IMR-90 (cell line): ENCODE results near the gene NCKAP5. TPM values are rescaled to one million over a fixed set of nuclear protein-coding genes. Genes with fewer than 3 reads are reported as not detected.

Experiments
- ATAC-seq: fragments of 200-7000 bp; cut with Tn5 transposase; 2 replicates; pipeline ENCODE4 v1.9.1; 2020; ENCODE audit warnings: low read depth, mild to moderate bottlenecking, moderate library complexity
- BruUV-seq: library from RNA; stranded (reverse); fragments of 400-500 nt; replicated peaks from 2 replicates; lab custom pipeline; 2021; lab: Mats Ljungman, UMichigan
- CTCF ChIA-PET: fragments of 300-600 bp; formaldehyde crosslinking; extraction: SDS; loops from one replicate; lab custom pipeline; 2021; ENCODE audit warnings: antibody characterized with exemption; lab: Yijun Ruan, JAX
- POLR2A ChIA-PET: fragments of 300-600 bp; sonication (Branson Sonifier 250); formaldehyde crosslinking; loops from one replicate; lab custom pipeline; 2022; ENCODE audit warnings: antibody characterized with exemption; ENCODE audit not compliant: unreplicated experiment; lab: Charles Lee
- DNase-seq: peaks from one replicate; pipeline ENCODE4 v3.0.0; 2013
- H2AFZ ChIP-seq: replicated peaks from 2 replicates; pipeline ENCODE3; 2013; ENCODE audit warnings: low read length, mild to moderate bottlenecking; ENCODE audit not compliant: poor library complexity
- H2AK5ac ChIP-seq: 2 replicates; pipeline ENCODE4 v1.6.1; 2013; ENCODE audit warnings: low read depth, low read length, inconsistent platforms
- H2AK9ac ChIP-seq: replicated peaks from 2 replicates; pipeline ENCODE3; 2013; ENCODE audit warnings: mild to moderate bottlenecking, low read depth, low read length, moderate library complexity; ENCODE audit not compliant: poor library complexity
- H2BK120ac ChIP-seq: 2 replicates; pipeline ENCODE4 v1.6.1; 2013; ENCODE audit warnings: low read depth, low read length, inconsistent platforms
- H2BK15ac ChIP-seq: 3 replicates; pipeline ENCODE4 v1.6.1; 2013; ENCODE audit warnings: low read depth, low read length, inconsistent platforms
- H2BK20ac ChIP-seq: 2 replicates; pipeline ENCODE4 v1.6.1; 2013; ENCODE audit warnings: low read depth, mild to moderate bottlenecking, inconsistent platforms, low read length, moderate library complexity
- H2BK5ac ChIP-seq: 2 replicates; pipeline ENCODE4 v1.6.1; 2013; ENCODE audit warnings: mild to moderate bottlenecking, low read depth, low read length, inconsistent platforms; ENCODE audit not compliant: poor library complexity, severe bottlenecking
- H3K14ac ChIP-seq: replicated peaks from 2 replicates; pipeline ENCODE4 v1.6.1; 2013; ENCODE audit warnings: low read depth, low read length, inconsistent platforms
- H3K18ac ChIP-seq: 2 replicates; pipeline ENCODE4 v1.6.1; 2013; ENCODE audit warnings: low read depth, low read length, control low read depth
- H3K23ac ChIP-seq: 2 replicates; pipeline ENCODE4 v1.6.1; 2013; ENCODE audit warnings: low read depth, low read length, inconsistent platforms
- H3K27ac ChIP-seq: 2 replicates; pipeline ENCODE4 v1.5.1; 2013; ENCODE audit warnings: mild to moderate bottlenecking, control low read depth, low read length; ENCODE audit not compliant: insufficient read depth
- H3K27me3 ChIP-seq: 2 replicates; pipeline ENCODE4 v1.6.1; 2013; ENCODE audit warnings: low read length; ENCODE audit not compliant: control insufficient read depth, insufficient read depth
- H3K36me3 ChIP-seq: 2 replicates; pipeline ENCODE4 v1.6.1; 2013; ENCODE audit warnings: low read length, mixed read lengths; ENCODE audit not compliant: control insufficient read depth, insufficient read depth
- H3K4ac ChIP-seq: 2 replicates; pipeline ENCODE4 v1.6.1; 2013; ENCODE audit warnings: low read depth, low read length, inconsistent platforms
- H3K4me1 ChIP-seq: 2 replicates; pipeline ENCODE4 v1.6.1; 2013; ENCODE audit warnings: low read length, mixed read lengths; ENCODE audit not compliant: control insufficient read depth, insufficient read depth
- H3K4me2 ChIP-seq: 2 replicates; pipeline ENCODE4 v1.6.1; 2013; ENCODE audit warnings: low read depth, mild to moderate bottlenecking, control low read depth, low read length, moderate library complexity
- H3K4me3 ChIP-seq: 2 replicates; pipeline ENCODE4 v1.5.1; 2013; ENCODE audit warnings: low read depth, mild to moderate bottlenecking, control low read depth, low read length, moderate library complexity; ENCODE audit not compliant: insufficient read depth
- H3K56ac ChIP-seq: 2 replicates; pipeline ENCODE4 v1.6.1; 2013; ENCODE audit warnings: low read length, inconsistent platforms; ENCODE audit not compliant: insufficient read depth; ENCODE audit errors: extremely low read depth
- H3K79me1 ChIP-seq, 2 experiments: 2 replicates each; pipeline ENCODE4 v1.6.1; 2013; ENCODE audit warnings: low read length in 2 of 2, inconsistent platforms in 1 of 2, low read depth in 1 of 2
- H3K9ac ChIP-seq: 2 replicates; pipeline ENCODE4 v1.6.1; 2013; ENCODE audit warnings: low read depth, low read length, control low read depth
- H3K9me1 ChIP-seq: 2 replicates; pipeline ENCODE4 v1.6.1; 2013; ENCODE audit warnings: low read length, inconsistent platforms; ENCODE audit not compliant: insufficient read depth
- H3K9me3 ChIP-seq: 2 replicates; pipeline ENCODE4 v1.6.1; 2013; ENCODE audit warnings: low read length; ENCODE audit not compliant: control insufficient read depth, insufficient read depth
- H4K20me1 ChIP-seq: 2 replicates; pipeline ENCODE4 v1.6.1; 2013; ENCODE audit warnings: low read length, inconsistent platforms; ENCODE audit not compliant: insufficient read depth
- H4K5ac ChIP-seq: 2 replicates; pipeline ENCODE4 v1.6.1; 2013; ENCODE audit warnings: mild to moderate bottlenecking, low read depth, low read length, control low read depth
- H4K8ac ChIP-seq, 2 experiments: 2 replicates each; pipeline ENCODE4 v1.6.1; 2013; ENCODE audit warnings: low read depth in 2 of 2, low read length in 2 of 2, control low read depth in 1 of 2, inconsistent platforms in 1 of 2
- H4K91ac ChIP-seq: 2 replicates; pipeline ENCODE4 v1.6.1; 2013; ENCODE audit warnings: low read depth, low read length, inconsistent platforms; ENCODE audit not compliant: insufficient read depth
- MXI1 ChIP-seq: IDR thresholded peaks from 2 replicates; pipeline ENCODE4 v1.6.1; 2012; ENCODE audit warnings: low read depth, mild to moderate bottlenecking, low read length, moderate library complexity, borderline replicate concordance
- WGBS, 2 experiments: methylation state at CpG; one replicate each; pipeline versions ENCODE4 v1.1.5 to v1.1.7; 2013; ENCODE audit warnings: missing lambda C conversion rate in 2 of 2; ENCODE audit not compliant: insufficient read length in 1 of 2; ENCODE audit errors: extremely low coverage in 2 of 2; 5-methylcytosine and 5-hydroxymethylcytosine counted together
- dilution Hi-C: fragments of 300-500 bp; cut with HindIII; formaldehyde crosslinking; loops from one replicate; pipeline ENCODE4 v1.14.3; 2018; ENCODE audit warnings: low sequenced_read_pairs; ENCODE audit not compliant: unreplicated experiment
- in situ Hi-C: fragments of 300-500 bp; cut with MboI; formaldehyde crosslinking; loops from 3 replicates; pipeline ENCODE4 v1.14.3; 2019; ENCODE audit warnings: low sequenced_read_pairs, inconsistent platforms, mixed read lengths
- intact Hi-C: fragments of 100-400 bp; cut with micrococcal nuclease; formaldehyde crosslinking; loops from 2 replicates; pipeline ENCODE4 v1.10.0; 2022
- polyA plus RNA-seq, 3 experiments: library from polyadenylated mRNA; depleted of rRNA; stranded (reverse); fragments of >200 nt; gene quantifications; 2 replicates each; pipeline ENCODE4 v1.2.3, GENCODE V29; 2012; ENCODE audit warnings: low replicate concordance in 1 of 3
- total RNA-seq: library from RNA; depleted of rRNA; stranded (reverse); fragments of >200 nt; gene quantifications from 2 replicates; pipeline ENCODE4 v1.2.3, GENCODE V29; 2012

NCKAP5 gene
- total and polyA plus RNA-seq, 2 of the 4 experiments (the other 2 are of a cell fraction), result 2.7 to 3.9 TPM

DNA sequence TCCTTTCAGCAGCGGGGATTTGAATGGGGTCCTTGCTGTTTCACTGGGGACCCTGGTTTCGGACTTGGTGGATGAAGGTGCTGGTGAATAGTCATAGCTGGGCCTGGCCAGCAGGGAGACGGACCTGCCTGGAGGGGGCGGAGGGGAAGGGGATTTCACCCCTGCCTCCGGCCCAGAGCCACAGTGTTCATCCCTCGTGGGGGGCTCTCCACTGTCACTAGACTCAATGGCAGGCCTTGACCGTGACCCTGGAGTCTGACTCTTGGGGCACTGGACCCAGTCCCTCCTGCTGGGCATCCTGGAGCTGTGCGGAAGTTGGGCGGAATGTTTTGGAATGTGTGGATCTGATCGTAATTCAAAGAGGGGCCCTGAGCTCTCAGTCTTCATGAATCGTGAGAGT is 784.4 kb downstream of the NCKAP5 start:
- ChIA-PET CTCF (no interaction called here), POLR2A (no interaction called here)
- Histone ChIP-seq H2AK5ac (no peak overlapping the region), H2AFZ (no peak overlapping the region), H3K79me1 (no peaks in the 10 kb centered on the region), H3K4me1 (no peaks in the 10 kb centered on the region), H3K9ac (no peak overlapping the region), H3K18ac (no peak overlapping the region), H4K91ac (no peak overlapping the region), H3K56ac (no peak overlapping the region), H2BK120ac (no peak overlapping the region), H3K9me1 (no peaks in the 10 kb centered on the region; the same call in 1 of the 2 replicates), H3K36me3 (peaks cover 37% of the 10 kb centered on the region), H2BK20ac (no peak overlapping the region), H3K4ac (no peak overlapping the region), H2BK5ac (no peak overlapping the region), H2BK15ac (no peak overlapping the region), H3K23ac (no peak overlapping the region), H4K5ac (no peak overlapping the region), H3K9me3 (no peaks in the 10 kb centered on the region), H3K27ac (no peak overlapping the region), H3K4me2 (no peak overlapping the region), H3K4me3 (no peak overlapping the region), H2AK9ac (no peak overlapping the region), H4K8ac (no peak overlapping the region), H3K27me3 (no peaks in the 10 kb centered on the region), H4K20me1 (no peaks in the 10 kb centered on the region), H3K14ac (no peak overlapping the region)
- ATAC-seq (no peak), DNase-seq (no peak)
- 83% methylated on average over 2 of the region's 11 CpGs; no CpG with 5 or more reads in 1 of the 2 experiments for WGBS, 2 experiments
- no TSS peak for BruUV-seq
- in situ Hi-C loops, result no loop called here
- TF ChIP-seq MXI1, result no peak
- intact Hi-C loops, result no loop called here
- dilution Hi-C loops, result no loop called here
